ENCODE measurements around the gene TLR3. TPM values are rescaled to one million over a fixed set of nuclear protein-coding genes. Genes with fewer than 3 reads are reported as not detected.

TLR3 gene
- total and polyA plus RNA-seq, 2 donors (not counting 3 experiments of a cell fraction or from before 2014, with no cell fraction given) = 1.6 to 5.2 TPM

DNA sequence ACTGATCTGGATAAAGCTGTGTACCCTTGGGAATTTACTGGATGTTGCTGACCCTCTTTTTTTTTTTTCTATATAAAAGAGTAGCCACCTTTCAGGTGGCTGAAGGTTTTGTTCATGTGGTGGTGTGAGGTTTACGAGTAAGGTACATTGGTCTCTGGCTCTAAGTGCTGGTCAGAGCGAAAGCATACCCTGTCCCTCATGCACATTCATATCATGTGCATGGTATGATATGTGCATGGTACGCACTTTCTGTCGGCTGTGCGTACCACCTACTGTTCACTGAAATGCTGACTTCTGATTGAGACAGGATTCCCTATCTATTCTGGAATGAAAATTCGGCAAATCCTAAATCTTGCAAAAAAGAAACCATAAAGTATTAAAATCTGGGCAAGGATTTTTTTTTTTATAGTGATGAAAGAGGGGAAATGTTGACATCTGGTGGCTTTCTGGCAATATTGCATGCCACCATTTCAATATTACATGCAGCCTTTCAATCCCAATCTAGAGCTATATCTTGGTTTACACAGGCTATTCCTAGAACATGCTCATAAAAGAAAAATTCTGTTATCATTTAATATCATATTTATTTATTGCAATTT is 68.3 kb downstream of the TLR3 start:
- Histone ChIP-seq H3K79me2 (ENCODE audit: control insufficient read depth, insufficient read depth, low read length) (no peaks in the 10 kb centered on the region), H3K27me3 (ENCODE audit: control insufficient read depth in 2 of 2, insufficient read depth in 2 of 2, low read length in 2 of 2) (peaks cover 2 to 4% of the 10 kb centered on the region in 2 experiments), H3K27ac (ENCODE audit: insufficient read depth, low read depth, low read length) (no peak overlapping the region), H3K9me3 (replicated peaks; ENCODE audit: control insufficient read depth, insufficient read depth, low read length) (no peaks in the 10 kb centered on the region), H3K36me3 (ENCODE audit: control insufficient read depth in 2 of 2, extremely low read depth in 1 of 2, insufficient read depth in 2 of 2, low read length in 2 of 2) (no peaks in the 10 kb centered on the region), H3K4me2 (ENCODE audit: insufficient read depth, low read length) (no peak overlapping the region), H3K9ac (replicated peaks; ENCODE audit: extremely low read depth, insufficient read depth, low read length) (no peak overlapping the region), H2AFZ (ENCODE audit: low read depth, low read length) (no peak overlapping the region), H4K20me1 (replicated peaks; ENCODE audit: control insufficient read depth, extremely low read depth, insufficient read depth, low read length) (no peaks in the 10 kb centered on the region), H3K9me1 (replicated peaks; ENCODE audit: control insufficient read depth, extremely low read depth, insufficient read depth, low read length) (no peaks in the 10 kb centered on the region), H3K4me3 (replicated peaks in 1 of 3; ENCODE audit: insufficient read depth in 1 of 3, low read depth in 1 of 3, low read length in 3 of 3) (no peak overlapping the region), H3K4me1 (ENCODE audit: control insufficient read depth, extremely low read depth, insufficient read depth, low read length) (no peaks in the 10 kb centered on the region)
- DNase-seq (ENCODE audit: low read depth, low spot score) (peak; percentile 15), FAIRE-seq (peak; percentile 77)
- intact Hi-C loops (cut with micrococcal nuclease) = loop anchor here (1.0 kb wide), 1 partner anchor 69 kb away; no protein-coding TSS in a partner anchor
- ChIA-PET CTCF (interaction anchor here (0.6 to 1.9 kb wide), 42 partner anchors 8 to 1112 kb away, joined by 3 to 65 read pairs (median 4); partner anchors contain the start of genes CYP4V2 and TLR3), POLR2A (no interaction called here)
- TF ChIP-seq FOS (IDR thresholded peaks at IDR 0.05; ENCODE audit: borderline replicate concordance, insufficient read depth, low read length) = no peak
- no peak for TF ChIP-seq JUN (IDR thresholded peaks at IDR 0.05; ENCODE audit: borderline replicate concordance, insufficient read depth, insufficient read length, low read depth)
- TF ChIP-seq, protein P1, sequence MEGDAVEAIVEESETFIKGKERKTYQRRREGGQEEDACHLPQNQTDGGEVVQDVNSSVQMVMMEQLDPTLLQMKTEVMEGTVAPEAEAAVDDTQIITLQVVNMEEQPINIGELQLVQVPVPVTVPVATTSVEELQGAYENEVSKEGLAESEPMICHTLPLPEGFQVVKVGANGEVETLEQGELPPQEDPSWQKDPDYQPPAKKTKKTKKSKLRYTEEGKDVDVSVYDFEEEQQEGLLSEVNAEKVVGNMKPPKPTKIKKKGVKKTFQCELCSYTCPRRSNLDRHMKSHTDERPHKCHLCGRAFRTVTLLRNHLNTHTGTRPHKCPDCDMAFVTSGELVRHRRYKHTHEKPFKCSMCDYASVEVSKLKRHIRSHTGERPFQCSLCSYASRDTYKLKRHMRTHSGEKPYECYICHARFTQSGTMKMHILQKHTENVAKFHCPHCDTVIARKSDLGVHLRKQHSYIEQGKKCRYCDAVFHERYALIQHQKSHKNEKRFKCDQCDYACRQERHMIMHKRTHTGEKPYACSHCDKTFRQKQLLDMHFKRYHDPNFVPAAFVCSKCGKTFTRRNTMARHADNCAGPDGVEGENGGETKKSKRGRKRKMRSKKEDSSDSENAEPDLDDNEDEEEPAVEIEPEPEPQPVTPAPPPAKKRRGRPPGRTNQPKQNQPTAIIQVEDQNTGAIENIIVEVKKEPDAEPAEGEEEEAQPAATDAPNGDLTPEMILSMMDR (IDR thresholded peaks at IDR 0.05; ENCODE audit: extremely low read depth in 1 of 2, insufficient read depth in 1 of 2, low read depth in 1 of 2, low read length in 2 of 2) = peak; percentile 28 to 34
- no peak for TF ChIP-seq EZH2 (IDR thresholded peaks at IDR 0.05; ENCODE audit: borderline replicate concordance, low read depth, low read length, severe bottlenecking)
- dilution Hi-C loops (cut with MboI; ENCODE audit: extremely low pct_ligation_motif_present, low sequenced_read_pairs) = no loop called here
- BruUV-seq (replicated peaks) = no TSS peak

Small RNAs within 50 kb of the gene (small RNA-seq; reads per million reads assigned to genes)
- gene RF00322 (ENCODE audit: insufficient read depth, insufficient read length, low read depth, low replicate concordance) (not detected), gene RNU4-64P (ENCODE audit: insufficient read depth, insufficient read length, low read depth, low replicate concordance) (not detected)

Other genes with a start within 250 kb of the TLR3 start
- 0.20 and 0.51 TPM in 2 replicates for gene FAM149A, start 35.5 kb downstream of the TLR3 start, total RNA-seq
- gene FAM149A, start 35.5 kb downstream of the TLR3 start, polyA plus RNA-seq = 0.08 TPM in 2 replicates
- gene CYP4V2, start 122.4 kb downstream of the TLR3 start, total RNA-seq = 1.7 and 3.1 TPM in 2 replicates
- 0.25 and 0.28 TPM in 2 replicates for gene CYP4V2, start 122.4 kb downstream of the TLR3 start, polyA plus RNA-seq
- gene KLKB1, start 158.4 kb downstream of the TLR3 start, total RNA-seq = not detected in 2 replicates
- not detected in 2 replicates for gene KLKB1, start 158.4 kb downstream of the TLR3 start, polyA plus RNA-seq
- not detected in 2 replicates for gene F11, start 197.0 kb downstream of the TLR3 start, total RNA-seq
- gene F11, start 197.0 kb downstream of the TLR3 start, polyA plus RNA-seq = not detected in 2 replicates